Chondrocyte (in vitro differentiated cells): ENCODE measurements around the gene EXPH5. TPM values are rescaled to one million over a fixed set of nuclear protein-coding genes. Genes with fewer than 3 reads are reported as not detected.
"Not testable (repeated sequence)": the region's sequence is repeated elsewhere in the genome, so short reads cannot be mapped to it uniquely, and the experiment has no call there.

ENCODE experiments used
- DNase-seq: peaks from one replicate; pipeline ENCODE4 v3.0.0; 2021; ENCODE audit warnings: mixed read lengths, low spot score
- H3K27ac Mint-ChIP-seq: one replicate; pipeline ENCODE4 v1.8.0; 2021; ENCODE audit warnings: mild to moderate bottlenecking, moderate library complexity, mixed read lengths; ENCODE audit not compliant: unreplicated experiment
- H3K27me3 Mint-ChIP-seq: 2 replicates; pipeline ENCODE4 v1.8.0; 2021; ENCODE audit warnings: low read depth, mixed read lengths
- H3K36me3 Mint-ChIP-seq: 2 replicates; pipeline ENCODE4 v1.8.0; 2021; ENCODE audit warnings: low read depth, mixed read lengths
- H3K4me1 Mint-ChIP-seq: 2 replicates; pipeline ENCODE4 v1.8.0; 2021; ENCODE audit warnings: low read depth, mild to moderate bottlenecking, mixed read lengths
- H3K4me3 Mint-ChIP-seq: one replicate; pipeline ENCODE4 v1.8.0; 2021; ENCODE audit warnings: mild to moderate bottlenecking, moderate library complexity, mixed read lengths; ENCODE audit not compliant: unreplicated experiment
- H3K9me3 Mint-ChIP-seq: 2 replicates; pipeline ENCODE4 v1.8.0; 2021; ENCODE audit warnings: low read depth, mixed read lengths
- total RNA-seq: library from RNA; stranded (reverse); gene quantifications from 3 replicates; pipeline ENCODE4 v1.2.1, GENCODE V29; 2021
- TF ChIP-seq, protein P1 (sequence below): fragments of 200-600 bp; sonication (generic); IDR thresholded peaks from 2 replicates; pipeline ENCODE4 v1.5.0; 2021; ENCODE audit warnings: antibody characterized with exemption, mild to moderate bottlenecking, moderate library complexity

EXPH5 gene
- total RNA-seq, 1 donor from 2014 or later = 1.1 TPM

DNA sequence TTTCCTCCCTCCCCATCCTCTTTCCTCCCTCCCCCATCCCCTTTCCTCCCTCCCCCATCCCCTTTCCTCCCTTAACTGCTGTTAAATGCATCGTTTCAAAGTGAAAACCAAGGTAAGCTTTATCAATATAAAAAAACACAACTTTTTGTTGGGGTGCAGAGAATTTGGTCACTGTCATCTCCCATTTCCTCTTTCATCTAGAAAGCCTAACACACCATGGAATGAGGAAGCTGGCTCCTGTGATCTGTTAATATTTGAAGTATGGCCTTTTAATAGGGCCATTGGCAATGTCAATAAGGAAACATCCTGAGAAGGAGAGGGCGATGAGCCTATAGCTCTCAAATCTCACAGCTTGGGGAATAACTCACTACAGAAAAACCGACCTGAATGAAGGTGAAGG is 7.0 kb downstream of the EXPH5 start:
- no peak for DNase-seq
- no peaks in the 10 kb centered on the region for H3K4me1 Mint-ChIP-seq
- no peak overlapping the region for H3K27ac Mint-ChIP-seq
- no peaks in the 10 kb centered on the region for H3K27me3 Mint-ChIP-seq
- no peaks in the 10 kb centered on the region for H3K36me3 Mint-ChIP-seq
- no peak overlapping the region for H3K4me3 Mint-ChIP-seq
- H3K9me3 Mint-ChIP-seq = no peaks in the 10 kb centered on the region
- TF ChIP-seq, protein P1, sequence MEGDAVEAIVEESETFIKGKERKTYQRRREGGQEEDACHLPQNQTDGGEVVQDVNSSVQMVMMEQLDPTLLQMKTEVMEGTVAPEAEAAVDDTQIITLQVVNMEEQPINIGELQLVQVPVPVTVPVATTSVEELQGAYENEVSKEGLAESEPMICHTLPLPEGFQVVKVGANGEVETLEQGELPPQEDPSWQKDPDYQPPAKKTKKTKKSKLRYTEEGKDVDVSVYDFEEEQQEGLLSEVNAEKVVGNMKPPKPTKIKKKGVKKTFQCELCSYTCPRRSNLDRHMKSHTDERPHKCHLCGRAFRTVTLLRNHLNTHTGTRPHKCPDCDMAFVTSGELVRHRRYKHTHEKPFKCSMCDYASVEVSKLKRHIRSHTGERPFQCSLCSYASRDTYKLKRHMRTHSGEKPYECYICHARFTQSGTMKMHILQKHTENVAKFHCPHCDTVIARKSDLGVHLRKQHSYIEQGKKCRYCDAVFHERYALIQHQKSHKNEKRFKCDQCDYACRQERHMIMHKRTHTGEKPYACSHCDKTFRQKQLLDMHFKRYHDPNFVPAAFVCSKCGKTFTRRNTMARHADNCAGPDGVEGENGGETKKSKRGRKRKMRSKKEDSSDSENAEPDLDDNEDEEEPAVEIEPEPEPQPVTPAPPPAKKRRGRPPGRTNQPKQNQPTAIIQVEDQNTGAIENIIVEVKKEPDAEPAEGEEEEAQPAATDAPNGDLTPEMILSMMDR = no peak

DNA sequence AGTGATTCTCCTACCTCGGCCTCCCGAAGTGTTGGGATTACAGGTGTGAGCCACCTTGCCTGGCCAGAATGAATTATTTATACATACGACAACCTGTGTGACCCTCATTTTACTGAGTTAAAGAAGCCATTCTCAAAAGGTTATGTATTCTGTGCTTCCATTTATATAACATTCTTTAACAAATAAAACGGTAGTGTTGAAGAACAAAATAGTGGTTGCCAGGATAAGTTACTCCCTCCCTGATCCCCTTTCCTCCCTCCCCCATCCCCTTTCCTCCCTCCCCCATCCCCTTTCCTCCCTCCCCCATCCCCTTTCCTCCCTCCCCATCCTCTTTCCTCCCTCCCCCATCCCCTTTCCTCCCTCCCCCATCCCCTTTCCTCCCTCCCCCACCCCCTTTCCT is 7.4 kb downstream of the EXPH5 start:
- not testable (repeated sequence) for DNase-seq, H3K27me3 Mint-ChIP-seq, H3K36me3 Mint-ChIP-seq, H3K9me3 Mint-ChIP-seq, H3K27ac Mint-ChIP-seq, H3K4me3 Mint-ChIP-seq, H3K4me1 Mint-ChIP-seq

DNA sequence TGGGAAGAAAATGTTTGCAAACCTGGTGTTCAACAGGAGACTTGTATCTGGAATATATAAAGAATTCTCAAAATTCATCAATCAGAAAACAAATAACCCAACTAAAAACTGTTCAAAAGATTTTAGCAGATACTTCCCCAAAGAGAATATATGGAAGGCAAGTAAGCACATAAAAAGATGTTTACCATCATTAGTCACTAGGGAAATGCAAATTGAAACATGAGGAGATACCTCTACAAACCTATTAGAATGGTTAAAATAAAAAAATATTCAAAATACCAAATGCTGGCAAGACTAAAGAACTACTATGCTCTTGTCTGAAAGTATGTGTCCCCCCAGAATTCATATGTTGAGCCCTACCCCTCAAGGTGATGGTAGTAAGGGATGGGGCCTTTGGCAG is 8.6 kb downstream of the EXPH5 start:
- Mint-ChIP-seq H3K4me1 (no peaks in the 10 kb centered on the region), H3K9me3 (peaks cover 3% of the 10 kb centered on the region), H3K4me3 (no peak overlapping the region), H3K27me3 (no peaks in the 10 kb centered on the region), H3K27ac (no peak overlapping the region), H3K36me3 (no peaks in the 10 kb centered on the region)
- no peak for DNase-seq
- TF ChIP-seq, protein P1 = no peak

DNA sequence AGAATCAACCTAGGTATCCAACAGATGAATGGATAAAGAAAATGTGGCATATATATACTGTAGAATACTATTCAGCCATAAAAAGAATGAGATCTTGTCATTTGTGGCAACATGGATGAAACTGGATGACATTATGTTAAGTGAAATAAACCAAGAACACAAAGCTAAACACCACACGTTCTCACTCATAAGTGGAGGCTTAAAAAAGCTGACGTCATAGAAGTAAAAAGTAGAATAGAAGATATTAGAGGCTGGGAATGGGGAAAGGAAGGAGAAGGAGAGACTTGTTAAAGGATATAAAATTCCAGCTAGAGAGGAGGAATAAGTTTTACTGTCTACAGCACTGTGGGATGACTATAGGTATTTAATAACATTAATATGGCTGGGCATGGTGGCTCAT is 12.9 kb downstream of the EXPH5 start:
- H3K4me1 Mint-ChIP-seq = no peaks in the 10 kb centered on the region
- TF ChIP-seq, protein P1 = no peak
- no peaks in the 10 kb centered on the region for H3K27me3 Mint-ChIP-seq
- no peak overlapping the region for H3K4me3 Mint-ChIP-seq
- DNase-seq = no peak
- no peak overlapping the region for H3K27ac Mint-ChIP-seq
- H3K9me3 Mint-ChIP-seq = peaks cover 15% of the 10 kb centered on the region
- no peaks in the 10 kb centered on the region for H3K36me3 Mint-ChIP-seq

DNA sequence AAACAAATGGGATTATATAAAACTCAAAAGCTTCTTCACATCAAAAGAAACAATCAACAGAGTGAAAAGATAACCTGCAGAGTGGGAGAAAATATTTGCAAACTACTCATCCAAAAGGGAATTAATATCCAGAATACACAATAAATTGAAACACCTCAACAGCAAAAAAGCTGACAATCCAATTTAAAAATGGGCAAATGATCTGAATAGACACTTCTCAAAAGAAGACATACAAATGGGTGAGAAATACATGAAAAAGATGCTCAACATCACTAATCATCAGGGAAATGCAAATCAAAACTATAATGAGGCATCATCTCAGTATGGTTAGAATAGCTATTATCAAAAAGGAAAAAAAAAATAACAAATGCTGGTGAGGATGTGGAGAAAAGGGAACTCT is 13.5 kb downstream of the EXPH5 start:
- no peak overlapping the region for H3K27ac Mint-ChIP-seq
- TF ChIP-seq, protein P1 = no peak
- peaks cover under 1% of the 10 kb centered on the region for H3K36me3 Mint-ChIP-seq
- H3K4me1 Mint-ChIP-seq = no peaks in the 10 kb centered on the region
- DNase-seq = no peak
- H3K9me3 Mint-ChIP-seq = peaks cover 15% of the 10 kb centered on the region
- no peaks in the 10 kb centered on the region for H3K27me3 Mint-ChIP-seq
- no peak overlapping the region for H3K4me3 Mint-ChIP-seq

DNA sequence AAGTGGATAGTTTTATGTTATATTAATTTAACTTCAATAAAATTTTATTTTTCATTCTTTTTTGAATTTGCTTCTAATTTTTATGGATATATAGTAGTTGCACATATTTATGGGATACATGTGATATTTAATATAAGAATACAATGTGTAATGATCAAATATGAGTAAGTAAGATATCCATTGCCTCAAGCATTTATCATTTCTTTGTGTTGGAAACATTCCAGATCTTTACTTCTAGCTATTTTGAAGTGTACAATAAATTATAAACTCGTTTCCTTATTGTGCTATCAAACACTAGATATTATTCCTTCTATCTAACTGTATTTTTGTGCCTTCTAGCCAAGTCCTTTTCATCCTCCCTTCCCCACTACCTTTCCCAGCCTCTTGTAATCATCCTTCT is 17.0 kb downstream of the EXPH5 start:
- Mint-ChIP-seq H3K9me3 (peaks cover 20% of the 10 kb centered on the region), H3K27ac (no peak overlapping the region), H3K27me3 (no peaks in the 10 kb centered on the region), H3K4me3 (no peak overlapping the region), H3K4me1 (no peaks in the 10 kb centered on the region), H3K36me3 (peaks cover 2% of the 10 kb centered on the region)
- no peak for DNase-seq
- TF ChIP-seq, protein P1 = no peak
